NT2/D1 (cell line): ENCODE data around the gene ZNF692.
"Not testable (repeated sequence)": the region's sequence is repeated elsewhere in the genome, so short reads cannot be mapped to it uniquely, and the experiment has no call there.

ENCODE experiments used
- DNase-seq: peaks from one replicate; pipeline ENCODE4 v3.0.0-alpha.2; 2011; ENCODE audit warnings: low read depth, low spot score
- H3K27me3 ChIP-seq: 2 replicates; pipeline ENCODE4 v1.6.0; 2011; ENCODE audit warnings: mild to moderate bottlenecking; ENCODE audit not compliant: insufficient read length, insufficient read depth
- H3K36me3 ChIP-seq: 2 replicates; pipeline ENCODE4 v1.6.1; 2011; ENCODE audit warnings: mild to moderate bottlenecking, low read length, mixed read lengths; ENCODE audit not compliant: insufficient read depth, insufficient read length
- H3K4me1 ChIP-seq: 2 replicates; pipeline ENCODE4 v1.5.1; 2011; ENCODE audit not compliant: insufficient read depth, insufficient read length
- H3K4me3 ChIP-seq: 2 replicates; pipeline ENCODE4 v1.5.1; 2011; ENCODE audit warnings: low read depth; ENCODE audit not compliant: insufficient read length
- H3K9ac ChIP-seq: 2 replicates; pipeline ENCODE4 v1.6.0; 2011; ENCODE audit warnings: low read depth; ENCODE audit not compliant: insufficient read length
- H3K9me3 ChIP-seq: 2 replicates; pipeline ENCODE4 v1.5.1; 2011; ENCODE audit warnings: mild to moderate bottlenecking, low read length; ENCODE audit not compliant: insufficient read depth
- SUZ12 ChIP-seq: IDR thresholded peaks from 2 replicates; pipeline ENCODE4 v1.6.1; 2011; ENCODE audit not compliant: insufficient read length, insufficient read depth; ENCODE audit errors: extremely low read depth
- YY1 ChIP-seq: IDR thresholded peaks from 2 replicates; pipeline ENCODE4 v1.6.1; 2011; ENCODE audit not compliant: insufficient read length, insufficient read depth
- ZNF274 ChIP-seq: IDR thresholded peaks from 2 replicates; pipeline ENCODE4 v1.6.1; 2011; ENCODE audit warnings: mild to moderate bottlenecking, low read depth, low read length

Gene ZNF692

GRCh38 chr1:248886237-248886895 lies 27.5 kb upstream of the ZNF692 start:
- TF ChIP-seq YY1 (no peak), SUZ12 (no peak), ZNF274 (no peak)
- no peaks in the 10 kb centered on the region for H3K36me3 ChIP-seq
- no peak for DNase-seq
- H3K4me3 ChIP-seq: no peak overlapping the region
- no peak overlapping the region for H3K9ac ChIP-seq
- H3K27me3 ChIP-seq: no peaks in the 10 kb centered on the region
- H3K9me3 ChIP-seq: no peaks in the 10 kb centered on the region
- H3K4me1 ChIP-seq: no peaks in the 10 kb centered on the region

DNA sequence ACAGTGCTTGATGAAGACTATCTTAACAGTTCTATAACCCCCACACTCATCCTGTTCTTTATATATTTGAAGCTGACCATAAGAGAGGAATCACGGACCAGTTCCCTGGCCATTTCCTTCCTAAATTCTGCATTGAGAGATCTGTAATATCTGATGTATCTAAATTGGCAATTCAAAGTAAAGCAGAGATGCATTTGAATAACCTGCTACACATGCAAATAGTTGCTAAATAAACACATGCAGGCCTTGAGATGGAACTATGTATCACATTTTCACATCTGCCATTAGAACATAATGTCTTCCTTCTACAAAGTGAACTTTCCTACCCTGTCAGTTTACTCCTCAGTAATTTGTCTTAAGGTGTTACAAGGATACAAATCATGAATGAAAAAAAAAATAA lies 26.8 kb upstream of the ZNF692 start:
- no peaks in the 10 kb centered on the region for H3K9me3 ChIP-seq
- TF ChIP-seq ZNF274 (no peak), SUZ12 (no peak), YY1 (no peak)
- H3K27me3 ChIP-seq: no peaks in the 10 kb centered on the region
- no peak overlapping the region for H3K9ac ChIP-seq
- DNase-seq: no peak
- no peak overlapping the region for H3K4me3 ChIP-seq
- no peaks in the 10 kb centered on the region for H3K36me3 ChIP-seq
- no peaks in the 10 kb centered on the region for H3K4me1 ChIP-seq

DNA sequence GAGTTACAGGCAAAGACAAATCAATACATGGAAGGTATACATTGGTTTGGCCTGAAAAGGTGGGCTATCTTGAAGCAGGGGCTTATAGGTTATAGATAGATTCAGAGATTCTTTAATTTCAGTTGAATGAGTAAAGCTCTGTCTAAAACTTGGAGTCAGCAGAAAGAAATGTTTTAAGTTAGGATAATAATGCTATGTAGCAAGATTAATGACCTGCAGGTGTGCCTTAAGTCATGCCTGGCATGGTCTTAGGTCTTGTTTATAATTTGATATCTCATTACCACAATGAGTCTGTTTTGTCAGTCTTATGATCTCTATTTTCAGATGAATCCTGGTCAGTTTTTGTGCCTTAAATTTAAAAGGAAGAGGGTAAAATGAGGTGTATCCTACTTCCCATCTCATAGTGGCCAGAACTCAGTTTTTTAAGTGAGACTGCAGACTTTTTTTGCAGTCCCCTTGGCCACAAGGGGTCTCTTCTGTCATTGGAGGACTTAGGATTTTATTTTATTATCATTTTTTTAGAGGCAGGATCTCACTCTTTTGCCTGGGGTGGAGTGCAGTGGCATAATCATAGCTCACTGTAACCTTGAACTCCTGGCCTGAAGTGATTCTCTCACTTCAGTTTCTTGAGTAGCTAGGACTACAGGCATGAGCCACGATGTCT lies 25.9 kb upstream of the ZNF692 start:
- no peak overlapping the region for H3K4me3 ChIP-seq
- H3K4me1 ChIP-seq: no peaks in the 10 kb centered on the region
- no peak for DNase-seq
- H3K9ac ChIP-seq: no peak overlapping the region
- no peak for TF ChIP-seq SUZ12
- no peak for TF ChIP-seq YY1
- TF ChIP-seq ZNF274: no peak
- H3K27me3 ChIP-seq: no peaks in the 10 kb centered on the region
- H3K9me3 ChIP-seq: no peaks in the 10 kb centered on the region
- no peaks in the 10 kb centered on the region for H3K36me3 ChIP-seq

DNA sequence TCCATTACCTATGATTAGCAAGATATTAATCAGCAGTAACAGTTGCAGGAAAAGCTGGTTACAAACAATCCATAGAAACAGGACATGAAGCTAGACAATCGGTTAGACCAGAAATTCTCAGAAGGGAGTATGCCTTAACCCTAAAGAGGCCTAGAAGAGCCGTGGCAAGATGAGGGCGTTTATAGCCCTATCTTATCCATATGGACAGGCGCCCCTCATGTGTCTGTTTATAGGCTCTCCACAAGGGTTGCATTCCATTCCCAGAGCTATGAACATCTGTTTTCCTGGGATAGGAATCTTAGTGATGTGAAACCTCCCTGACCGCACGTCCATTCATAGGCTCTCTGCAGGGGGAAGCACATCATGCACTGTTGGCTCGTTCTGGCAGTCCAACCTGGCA lies 23.5 kb upstream of the ZNF692 start:
- not testable (repeated sequence) for H3K36me3 ChIP-seq, H3K27me3 ChIP-seq, H3K4me3 ChIP-seq, H3K9ac ChIP-seq, H3K4me1 ChIP-seq, DNase-seq, H3K9me3 ChIP-seq

DNA sequence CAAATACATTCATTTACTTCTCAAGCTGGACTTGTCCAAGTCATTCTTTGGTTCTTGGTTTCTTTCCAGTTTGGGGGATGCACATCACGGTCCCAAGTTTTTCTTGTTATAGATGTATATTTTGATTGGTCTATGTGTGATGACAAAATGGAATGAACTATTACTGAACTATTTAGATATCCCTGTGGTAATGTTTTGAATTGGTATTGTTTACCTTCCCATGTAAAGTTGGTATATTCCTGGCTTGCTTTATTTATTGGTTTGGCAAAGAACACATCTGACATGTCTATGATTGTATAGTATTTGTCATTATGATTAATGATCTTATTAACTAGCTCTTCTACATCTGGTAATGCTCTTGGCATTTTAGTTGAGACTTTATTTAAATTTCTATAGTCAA lies 22.4 kb upstream of the ZNF692 start:
- H3K36me3 ChIP-seq: no peaks in the 10 kb centered on the region
- no peak for TF ChIP-seq SUZ12
- TF ChIP-seq YY1: no peak
- no peak for TF ChIP-seq ZNF274
- no peak overlapping the region for H3K9ac ChIP-seq
- no peaks in the 10 kb centered on the region for H3K27me3 ChIP-seq
- no peaks in the 10 kb centered on the region for H3K9me3 ChIP-seq
- no peak overlapping the region for H3K4me3 ChIP-seq
- no peak for DNase-seq
- H3K4me1 ChIP-seq: no peaks in the 10 kb centered on the region

- Histone ChIP-seq H3K9ac (peak overlapping the region; percentile 63), H3K9me3 (no peaks in the 10 kb centered on the region), H3K4me1 (no peaks in the 10 kb centered on the region), H3K36me3 (no peaks in the 10 kb centered on the region), H3K27me3 (no peaks in the 10 kb centered on the region), H3K4me3 (peak overlapping the region; percentile 74)
- TF ChIP-seq ZNF274 (no peak), SUZ12 (no peak), YY1 (no peak)
- DNase-seq: peak; percentile 75
These were observed 15.2 kb upstream of the ZNF692 start for GRCh38 chr1:248873993-248874533.

DNA sequence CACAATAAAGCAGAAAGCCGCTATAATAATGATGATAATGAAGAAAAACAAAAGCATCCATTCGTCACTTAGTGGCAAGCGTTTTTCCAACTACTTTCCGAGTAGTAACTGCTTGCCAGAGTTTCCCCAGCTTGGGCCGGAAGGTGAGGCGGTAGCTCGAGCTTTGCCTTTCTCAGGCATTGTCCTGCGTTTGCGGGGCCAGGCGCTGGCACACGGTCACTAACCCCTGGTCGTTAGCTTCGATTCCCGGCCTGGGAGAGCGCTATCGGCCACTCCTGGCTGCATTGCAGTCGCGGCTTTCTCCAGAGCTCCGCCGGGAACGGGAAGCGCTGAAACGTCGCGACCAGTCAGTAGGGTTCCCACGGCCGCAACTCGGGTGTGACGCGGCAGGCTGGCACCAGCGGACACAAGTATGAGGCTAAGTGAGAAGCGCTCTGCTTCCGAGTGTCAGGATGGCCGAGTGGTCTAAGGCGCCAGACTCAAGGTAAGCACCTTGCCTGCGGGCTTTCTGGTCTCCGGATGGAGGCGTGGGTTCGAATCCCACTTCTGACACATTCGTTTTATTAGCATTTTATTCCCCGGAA lies 14.6 kb upstream of the ZNF692 start:
- Histone ChIP-seq H3K9ac (peak overlapping the region; percentile 92), H3K36me3 (no peaks in the 10 kb centered on the region), H3K4me1 (no peaks in the 10 kb centered on the region), H3K27me3 (no peaks in the 10 kb centered on the region), H3K4me3 (peak overlapping the region; percentile 74), H3K9me3 (no peaks in the 10 kb centered on the region)
- no peak for TF ChIP-seq SUZ12
- no peak for TF ChIP-seq ZNF274
- no peak for TF ChIP-seq YY1
- peak; percentile 94 for DNase-seq
